KOPT-K1 (cell line): Measurements from ENCODE around the gene ACE2.

Experiments used
- H3K27ac ChIP-seq: fragments of 200-600 bp; sonication (generic); 2 replicates; pipeline ENCODE4 v1.5.1; 2016; ENCODE audit warnings: antibody characterized with exemption, mild to moderate bottlenecking, low read depth, low read length; ENCODE audit not compliant: poor library complexity, severe bottlenecking
- H3K36me3 ChIP-seq: fragments of 200-600 bp; sonication (generic); 2 replicates; pipeline ENCODE4 v1.5.1; 2017; ENCODE audit warnings: antibody characterized with exemption, mild to moderate bottlenecking, low read length, moderate library complexity; ENCODE audit not compliant: insufficient read depth
- H3K9me3 ChIP-seq: fragments of 200-600 bp; sonication (generic); 2 replicates; pipeline ENCODE4 v1.5.1; 2017; ENCODE audit warnings: antibody characterized with exemption, low read length, mild to moderate bottlenecking; ENCODE audit not compliant: insufficient read depth, poor library complexity, severe bottlenecking

Gene ACE2

GRCh38 chrX:15559227-15559626 lies 41.5 kb downstream of the ACE2 start:
- Histone ChIP-seq H3K9me3 (no peaks in the 10 kb centered on the region), H3K36me3 (no peaks in the 10 kb centered on the region), H3K27ac (no peak overlapping the region)

DNA sequence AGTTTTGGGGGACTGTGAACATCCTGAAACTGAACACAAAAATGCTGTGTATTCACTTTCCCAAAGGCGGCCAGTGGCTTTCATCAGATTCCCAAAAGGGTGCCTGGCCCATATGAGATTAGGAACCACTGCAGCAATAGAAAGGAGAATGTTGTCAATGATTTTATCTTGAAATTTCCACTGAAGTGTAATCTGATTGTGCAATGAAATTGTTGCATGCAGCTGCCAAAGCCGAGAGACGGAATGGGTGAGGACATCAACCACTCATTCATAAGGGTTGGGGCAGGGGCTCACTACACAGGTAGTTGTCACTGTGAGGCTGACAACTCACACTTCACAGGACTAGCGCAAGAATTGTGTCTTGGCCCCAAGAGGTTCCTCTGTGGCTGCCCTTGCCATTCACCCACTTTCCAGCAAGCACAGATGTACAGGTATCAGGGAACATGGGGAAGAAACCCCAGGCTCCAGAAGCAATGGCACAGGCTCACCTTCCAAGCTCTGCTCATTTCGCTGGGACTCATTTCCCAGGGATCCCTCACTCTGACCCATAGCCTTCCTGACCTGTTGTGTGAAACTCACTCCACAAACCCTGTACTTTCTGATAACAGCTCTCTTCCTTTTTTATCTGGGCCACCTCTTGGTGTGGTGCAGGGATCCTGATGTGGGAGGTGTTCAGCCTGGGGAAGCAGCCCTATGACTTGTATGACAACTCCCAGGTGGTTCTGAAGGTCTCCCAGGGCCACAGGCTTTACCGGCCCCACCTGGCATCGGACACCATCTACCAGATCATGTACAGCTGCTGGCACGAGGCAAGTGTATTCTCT lies 51.4 kb downstream of the ACE2 start:
- Histone ChIP-seq H3K9me3 (no peaks in the 10 kb centered on the region), H3K36me3 (no peaks in the 10 kb centered on the region), H3K27ac (no peak overlapping the region)

DNA sequence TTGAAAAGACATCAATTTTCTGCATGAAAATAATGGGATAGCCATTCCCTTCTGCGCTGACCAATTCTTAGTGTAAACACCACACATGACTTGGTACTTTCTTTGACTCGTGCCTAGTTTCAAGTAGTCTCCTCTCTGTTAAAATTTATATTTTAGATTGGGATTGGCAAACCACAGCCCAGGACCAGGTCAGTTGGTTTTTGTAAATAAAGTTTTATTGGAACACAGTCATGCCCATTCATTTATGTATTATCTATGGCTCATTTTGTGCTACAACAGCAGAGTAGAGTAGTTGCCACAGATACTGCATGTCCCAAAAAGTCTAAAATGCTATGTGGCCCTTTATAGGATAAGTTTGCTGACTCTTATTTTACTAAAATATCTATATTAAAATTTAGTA lies 53.4 kb downstream of the ACE2 start:
- Histone ChIP-seq H3K9me3 (no peaks in the 10 kb centered on the region), H3K27ac (no peak overlapping the region), H3K36me3 (no peaks in the 10 kb centered on the region)

DNA sequence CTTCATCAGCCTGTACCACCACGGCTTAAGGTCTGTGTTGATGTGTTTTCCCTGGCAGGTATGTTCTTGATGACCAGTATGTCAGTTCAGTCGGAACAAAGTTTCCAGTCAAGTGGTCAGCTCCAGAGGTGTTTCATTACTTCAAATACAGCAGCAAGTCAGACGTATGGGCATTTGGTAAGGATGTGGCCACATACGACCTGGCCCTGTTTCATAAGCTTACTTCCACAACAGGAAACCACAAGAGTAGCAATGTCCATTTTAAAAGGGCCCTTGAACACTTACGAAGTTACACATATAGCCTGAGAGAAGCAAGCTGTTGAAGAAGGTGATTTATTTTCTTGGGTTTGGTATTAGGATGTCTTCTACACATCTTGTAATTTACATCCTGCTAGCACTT lies 54.0 kb downstream of the ACE2 start:
- Histone ChIP-seq H3K36me3 (no peaks in the 10 kb centered on the region), H3K9me3 (no peaks in the 10 kb centered on the region), H3K27ac (no peak overlapping the region)

GRCh38 chrX:15530318-15530717 lies 70.4 kb downstream of the ACE2 start:
- no peak overlapping the region for H3K27ac ChIP-seq
- no peaks in the 10 kb centered on the region for H3K9me3 ChIP-seq
- no peaks in the 10 kb centered on the region for H3K36me3 ChIP-seq

GRCh38 chrX:15529165-15529564 lies 71.6 kb downstream of the ACE2 start:
- Histone ChIP-seq H3K36me3 (no peaks in the 10 kb centered on the region), H3K27ac (no peak overlapping the region), H3K9me3 (no peaks in the 10 kb centered on the region)

- Histone ChIP-seq H3K36me3 (no peaks in the 10 kb centered on the region), H3K27ac (no peak overlapping the region)
These were observed 74.9 kb downstream of the ACE2 start for GRCh38 chrX:15525664-15526416.

DNA sequence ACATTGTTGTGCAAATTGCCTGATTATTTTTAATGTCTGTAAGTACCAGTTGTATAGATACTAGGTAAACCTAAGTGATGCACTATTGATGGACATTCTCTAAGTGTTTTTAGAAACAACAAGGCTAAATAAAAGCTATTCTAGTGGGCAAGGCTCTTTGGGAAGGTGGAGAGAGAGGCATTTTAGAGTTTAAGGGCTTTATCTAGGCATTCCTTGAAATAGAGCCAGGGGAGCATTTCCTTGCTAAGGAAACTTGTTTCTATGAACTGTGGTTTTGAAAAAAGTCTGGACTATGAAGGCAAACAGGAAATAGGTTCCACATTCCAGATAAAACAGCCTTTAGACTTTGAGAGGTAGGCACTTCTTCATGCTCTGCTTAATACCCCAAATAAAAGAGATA lies 76.3 kb downstream of the ACE2 start:
- Histone ChIP-seq H3K27ac (no peak overlapping the region), H3K9me3 (no peaks in the 10 kb centered on the region), H3K36me3 (no peaks in the 10 kb centered on the region)

More at GRCh38 chrX:15525664-15526416, 74.9 kb downstream of the ACE2 start:
- no peaks in the 10 kb centered on the region for H3K9me3 ChIP-seq

DNA sequence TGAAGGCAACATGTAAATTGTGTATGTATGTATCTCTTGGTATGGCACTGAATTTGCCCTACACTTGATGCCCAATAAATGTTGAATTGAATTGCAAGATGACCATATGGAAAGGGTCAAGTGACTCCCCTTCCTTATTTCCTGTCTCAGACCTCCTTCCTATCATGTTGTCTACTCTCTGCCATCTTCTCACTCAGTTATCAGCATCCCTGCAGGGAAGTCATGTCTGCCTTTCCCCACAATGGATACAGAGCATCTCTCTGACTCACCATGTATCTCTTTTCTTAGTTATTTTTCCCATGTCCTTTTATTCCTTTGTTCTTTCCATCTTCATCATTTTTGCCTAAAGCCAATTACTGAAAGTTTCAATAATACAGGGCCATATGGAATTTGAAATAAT lies 77.7 kb downstream of the ACE2 start:
- no peaks in the 10 kb centered on the region for H3K9me3 ChIP-seq
- no peak overlapping the region for H3K27ac ChIP-seq
- no peaks in the 10 kb centered on the region for H3K36me3 ChIP-seq

GRCh38 chrX:15522464-15522863 lies 78.3 kb downstream of the ACE2 start:
- no peaks in the 10 kb centered on the region for H3K36me3 ChIP-seq
- H3K27ac ChIP-seq = no peak overlapping the region

DNA sequence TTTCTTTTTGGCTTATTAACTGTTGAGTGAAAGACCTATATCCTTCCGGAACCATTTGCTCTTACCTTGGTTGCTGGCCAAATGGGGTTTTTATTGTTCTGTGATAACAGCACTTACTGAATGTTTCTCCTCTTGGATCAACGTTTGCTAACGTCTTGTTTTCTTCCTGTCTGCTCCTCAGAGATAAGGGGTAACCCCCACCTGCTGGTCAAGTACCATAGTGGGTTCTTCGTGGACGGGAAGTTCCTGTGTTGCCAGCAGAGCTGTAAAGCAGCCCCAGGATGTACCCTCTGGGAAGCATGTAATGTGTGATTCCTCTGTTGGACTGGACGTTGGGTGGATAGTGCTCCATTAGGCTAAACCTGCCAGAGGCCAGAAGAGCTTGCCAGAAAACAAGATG lies 84.8 kb downstream of the ACE2 start:
- Histone ChIP-seq H3K9me3 (no peaks in the 10 kb centered on the region), H3K27ac (no peak overlapping the region), H3K36me3 (no peaks in the 10 kb centered on the region)

More at GRCh38 chrX:15522464-15522863, 78.3 kb downstream of the ACE2 start:
- no peaks in the 10 kb centered on the region for H3K9me3 ChIP-seq

DNA sequence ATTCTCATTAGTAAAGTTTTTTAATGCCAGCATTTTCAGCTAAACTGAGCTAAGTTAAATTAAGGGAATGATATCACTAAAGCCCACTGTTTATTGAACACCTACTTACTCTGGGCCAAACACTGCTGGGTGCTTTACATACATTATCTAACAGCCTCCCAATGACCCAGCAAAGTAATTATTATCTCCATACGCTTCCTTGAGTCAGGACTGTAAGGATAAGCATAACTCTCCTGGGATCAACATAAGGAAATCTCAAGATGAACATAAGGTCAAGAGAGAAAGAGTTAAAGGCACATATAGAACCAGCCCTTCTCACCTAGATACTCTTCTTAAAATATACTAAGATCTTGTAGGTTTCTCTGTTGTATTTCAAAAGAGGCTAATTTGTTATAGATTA lies 86.5 kb downstream of the ACE2 start:
- Histone ChIP-seq H3K9me3 (no peaks in the 10 kb centered on the region), H3K27ac (no peak overlapping the region), H3K36me3 (no peaks in the 10 kb centered on the region)

DNA sequence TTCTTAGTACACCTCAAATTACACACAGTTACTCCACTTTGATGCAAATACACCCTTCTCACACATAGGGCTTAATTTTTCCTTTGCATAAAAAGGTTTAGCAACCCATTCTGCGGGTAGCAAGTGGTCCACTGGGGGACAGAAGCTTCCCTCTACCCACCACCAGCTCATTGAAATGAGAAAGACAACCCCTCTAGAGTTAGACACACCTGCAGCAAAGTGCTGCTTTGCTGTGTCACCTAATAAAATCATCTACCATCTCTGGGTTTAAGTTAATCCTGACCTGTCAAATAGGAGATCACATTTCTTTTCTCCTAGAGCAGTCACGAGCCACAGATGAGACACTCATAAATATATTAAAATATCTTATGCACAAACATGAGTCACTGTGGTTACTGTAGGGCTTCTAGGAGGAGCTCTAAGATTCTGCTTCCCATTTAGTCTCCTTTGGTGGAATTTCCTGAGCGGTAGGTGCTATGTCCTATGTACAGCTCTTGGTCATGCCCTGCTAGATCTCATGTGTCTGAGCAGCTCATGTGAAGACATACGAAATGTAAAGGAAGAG lies 88.3 kb downstream of the ACE2 start:
- Histone ChIP-seq H3K27ac (no peak overlapping the region), H3K36me3 (no peaks in the 10 kb centered on the region), H3K9me3 (no peaks in the 10 kb centered on the region)

- Histone ChIP-seq H3K27ac (no peak overlapping the region), H3K36me3 (no peaks in the 10 kb centered on the region), H3K9me3 (no peaks in the 10 kb centered on the region)
These were observed 89.2 kb downstream of the ACE2 start for GRCh38 chrX:15511563-15511962.
